CD8-positive, alpha-beta memory T cell (primary cell): ENCODE measurements around the gene HBA2. TPM values are rescaled to one million over a fixed set of nuclear protein-coding genes. Genes with fewer than 3 reads are reported as not detected.

Source experiments
- CTCF ChIA-PET: fragments of 350-600 bp; sonication (Branson Sonifier 250); formaldehyde crosslinking; loops from one replicate; lab custom pipeline; 2021; ENCODE audit warnings: antibody characterized with exemption; lab: Charles Lee
- POLR2A ChIA-PET: fragments of 350-600 bp; sonication (Branson Sonifier 250); formaldehyde crosslinking; loops from one replicate; lab custom pipeline; 2021; ENCODE audit warnings: antibody characterized with exemption; lab: Charles Lee
- DNase-seq, 5 donors: peaks; one replicate each; pipeline versions ENCODE4 v3.0.0 to v3.0.0-alpha.2; 2020 to 2022; ENCODE audit warnings: mixed read lengths in 1 of 5
- H3K27ac ChIP-seq: one replicate; pipeline ENCODE4 v1.7.0; 2013; ENCODE audit warnings: low read depth, mild to moderate bottlenecking, low read length, moderate library complexity
- H3K27me3 ChIP-seq: 2 replicates; pipeline ENCODE4 v1.7.0; 2013; ENCODE audit warnings: low read length, mild to moderate bottlenecking; ENCODE audit not compliant: insufficient read depth, poor library complexity, severe bottlenecking
- H3K36me3 ChIP-seq: 2 replicates; pipeline ENCODE4 v1.7.0; 2013; ENCODE audit warnings: mild to moderate bottlenecking, low read length, moderate library complexity; ENCODE audit not compliant: insufficient read depth
- H3K4me1 ChIP-seq: 2 replicates; pipeline ENCODE4 v1.7.0; 2013; ENCODE audit warnings: mild to moderate bottlenecking, low read length, moderate library complexity; ENCODE audit not compliant: insufficient read depth
- H3K4me3 ChIP-seq: 2 replicates; pipeline ENCODE4 v1.7.0; 2013; ENCODE audit warnings: mild to moderate bottlenecking, low read length
- H3K9me3 ChIP-seq: 2 replicates; pipeline ENCODE4 v1.7.0; 2013; ENCODE audit warnings: mild to moderate bottlenecking, low read length
- H3K27ac Mint-ChIP-seq, 8 donors: one replicate each; pipeline ENCODE4 v1.8.0; 2020 to 2021; ENCODE audit warnings: mixed read lengths in 8 of 8, mild to moderate bottlenecking in 6 of 8, inconsistent platforms in 3 of 8, moderate library complexity in 3 of 8
- H3K27me3 Mint-ChIP-seq, 2 donors: one replicate each; pipeline ENCODE4 v1.8.0; 2020 to 2021; ENCODE audit warnings: mixed read lengths in 2 of 2, mild to moderate bottlenecking in 1 of 2, moderate library complexity in 1 of 2
- H3K36me3 Mint-ChIP-seq, 3 donors: one replicate each; pipeline ENCODE4 v1.8.0; 2020 to 2021; ENCODE audit warnings: mixed read lengths in 3 of 3, inconsistent platforms in 1 of 3, mild to moderate bottlenecking in 1 of 3
- H3K4me1 Mint-ChIP-seq, 3 donors: one replicate each; pipeline ENCODE4 v1.8.0; 2020 to 2021; ENCODE audit warnings: mixed read lengths in 3 of 3, inconsistent platforms in 1 of 3, mild to moderate bottlenecking in 1 of 3
- H3K4me3 Mint-ChIP-seq, 7 donors: one replicate each; pipeline ENCODE4 v1.8.0; 2020 to 2021; ENCODE audit warnings: mixed read lengths in 7 of 7, mild to moderate bottlenecking in 6 of 7, moderate library complexity in 4 of 7, inconsistent platforms in 2 of 7
- H3K9me3 Mint-ChIP-seq, 5 donors: one replicate each; pipeline ENCODE4 v1.8.0; 2020 to 2022; ENCODE audit warnings: mixed read lengths in 5 of 5, mild to moderate bottlenecking in 3 of 5, moderate library complexity in 2 of 5, inconsistent platforms in 1 of 5
- polyA plus RNA-seq: library from polyadenylated mRNA; unstranded; fragments of 300-500 nt; fragmentation: Illumina TruSeq; gene quantifications from one replicate; pipeline ENCODE4 v1.2.3, GENCODE V29; 2021
- total RNA-seq, 2 experiments: library from RNA; stranded (reverse); gene quantifications; one replicate each; pipeline ENCODE4 v1.2.3, GENCODE V29; 2021

Gene HBA2
- total and polyA plus RNA-seq, 3 experiments from 2014 or later: 5.8 TPM; not detected in 2

DNA sequence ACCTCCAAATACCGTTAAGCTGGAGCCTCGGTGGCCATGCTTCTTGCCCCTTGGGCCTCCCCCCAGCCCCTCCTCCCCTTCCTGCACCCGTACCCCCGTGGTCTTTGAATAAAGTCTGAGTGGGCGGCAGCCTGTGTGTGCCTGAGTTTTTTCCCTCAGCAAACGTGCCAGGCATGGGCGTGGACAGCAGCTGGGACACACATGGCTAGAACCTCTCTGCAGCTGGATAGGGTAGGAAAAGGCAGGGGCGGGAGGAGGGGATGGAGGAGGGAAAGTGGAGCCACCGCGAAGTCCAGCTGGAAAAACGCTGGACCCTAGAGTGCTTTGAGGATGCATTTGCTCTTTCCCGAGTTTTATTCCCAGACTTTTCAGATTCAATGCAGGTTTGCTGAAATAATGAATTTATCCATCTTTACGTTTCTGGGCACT lies 4.7 kb downstream of the HBA2 start:
- DNase-seq: no peak
- Mint-ChIP-seq H3K36me3 (no peaks in the 10 kb centered on the region), H3K4me1 (peaks cover 0 to 36% (median 4%) of the 10 kb centered on the region in 3 donors), H3K4me3 (peak overlapping the region in 4 of 7 donors; percentile 17 to 58 (median 28)), H3K27ac (no peak overlapping the region), H3K27me3 (peaks cover 34 to 48% of the 10 kb centered on the region in 2 donors), H3K9me3 (no peaks in the 10 kb centered on the region)
- Histone ChIP-seq H3K36me3 (no peaks in the 10 kb centered on the region), H3K4me1 (peaks cover 9% of the 10 kb centered on the region), H3K4me3 (no peak overlapping the region), H3K27ac (peak overlapping the region; percentile 38), H3K9me3 (no peaks in the 10 kb centered on the region), H3K27me3 (peaks cover 36% of the 10 kb centered on the region)
- ChIA-PET CTCF (no interaction called here), POLR2A (interaction anchor here (0.6 kb wide), 1 partner anchor 74 kb away, joined by 6 read pairs; no protein-coding TSS in a partner anchor)

DNA sequence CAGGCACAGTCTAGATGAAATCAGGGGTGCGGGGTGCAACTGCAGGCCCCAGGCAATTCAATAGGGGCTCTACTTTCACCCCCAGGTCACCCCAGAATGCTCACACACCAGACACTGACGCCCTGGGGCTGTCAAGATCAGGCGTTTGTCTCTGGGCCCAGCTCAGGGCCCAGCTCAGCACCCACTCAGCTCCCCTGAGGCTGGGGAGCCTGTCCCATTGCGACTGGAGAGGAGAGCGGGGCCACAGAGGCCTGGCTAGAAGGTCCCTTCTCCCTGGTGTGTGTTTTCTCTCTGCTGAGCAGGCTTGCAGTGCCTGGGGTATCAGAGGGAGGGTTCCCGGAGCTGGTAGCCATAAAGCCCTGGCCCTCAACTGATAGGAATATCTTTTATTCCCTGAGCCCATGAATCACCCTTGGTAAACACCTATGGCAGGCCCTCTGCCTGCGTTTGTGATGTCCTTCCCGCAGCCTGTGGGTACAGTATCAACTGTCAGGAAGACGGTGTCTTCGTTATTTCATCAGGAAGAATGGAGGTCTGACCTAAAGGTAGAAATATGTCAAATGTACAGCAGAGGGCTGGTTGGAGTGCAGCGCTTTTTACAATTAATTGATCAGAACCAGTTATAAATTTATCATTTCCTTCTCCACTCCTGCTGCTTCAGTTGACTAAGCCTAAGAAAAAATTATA lies 5.4 kb downstream of the HBA2 start:
- H3K27ac Mint-ChIP-seq: no peak overlapping the region
- Histone ChIP-seq H3K9me3 (no peaks in the 10 kb centered on the region), H3K27me3 (peaks cover 36% of the 10 kb centered on the region), H3K4me1 (peaks cover 9% of the 10 kb centered on the region), H3K36me3 (no peaks in the 10 kb centered on the region), H3K27ac (peak overlapping the region; percentile 38), H3K4me3 (no peak overlapping the region)
- H3K27me3 Mint-ChIP-seq: peaks cover 36 to 48% of the 10 kb centered on the region in 2 donors
- CTCF ChIA-PET: no interaction called here
- DNase-seq: no peak
- no peaks in the 10 kb centered on the region for H3K9me3 Mint-ChIP-seq
- peaks cover 0 to 36% (median 4%) of the 10 kb centered on the region in 3 donors for H3K4me1 Mint-ChIP-seq
- peak overlapping the region in 5 of 7 donors; percentile 17 to 58 (median 33) for H3K4me3 Mint-ChIP-seq
- no peaks in the 10 kb centered on the region for H3K36me3 Mint-ChIP-seq
- POLR2A ChIA-PET: interaction anchor here (0.6 kb wide), 1 partner anchor 74 kb away, joined by 6 read pairs; no protein-coding TSS in a partner anchor

DNA sequence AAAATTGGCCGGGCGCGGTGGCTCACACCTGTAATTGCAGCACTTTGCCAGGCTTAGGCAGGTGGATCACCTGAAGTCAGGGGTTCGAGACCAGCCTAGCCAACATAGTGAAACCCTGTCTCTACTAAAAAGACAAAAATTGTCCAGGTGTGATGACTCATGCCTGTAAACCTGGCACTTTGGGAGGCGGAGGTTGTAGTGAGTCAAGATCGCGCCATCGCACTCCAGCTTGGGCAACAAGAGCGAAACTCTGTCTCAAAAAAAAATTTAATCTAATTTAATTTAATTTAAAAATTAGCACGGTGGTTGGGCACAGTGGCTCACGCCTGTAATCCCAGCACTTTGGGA lies 6.0 kb downstream of the HBA2 start:
- Histone ChIP-seq H3K4me3 (no peak overlapping the region), H3K36me3 (no peaks in the 10 kb centered on the region), H3K9me3 (no peaks in the 10 kb centered on the region), H3K4me1 (peaks cover 9% of the 10 kb centered on the region), H3K27me3 (peaks cover 36% of the 10 kb centered on the region), H3K27ac (no peak overlapping the region)
- no peak overlapping the region for H3K27ac Mint-ChIP-seq
- ChIA-PET POLR2A (no interaction called here), CTCF (no interaction called here)
- no peaks in the 10 kb centered on the region for H3K36me3 Mint-ChIP-seq
- H3K4me3 Mint-ChIP-seq: no peak overlapping the region
- peaks cover 32 to 44% of the 10 kb centered on the region in 2 donors for H3K27me3 Mint-ChIP-seq
- no peak for DNase-seq
- no peaks in the 10 kb centered on the region for H3K9me3 Mint-ChIP-seq
- peaks cover 0 to 32% (median 4%) of the 10 kb centered on the region in 3 donors for H3K4me1 Mint-ChIP-seq

DNA sequence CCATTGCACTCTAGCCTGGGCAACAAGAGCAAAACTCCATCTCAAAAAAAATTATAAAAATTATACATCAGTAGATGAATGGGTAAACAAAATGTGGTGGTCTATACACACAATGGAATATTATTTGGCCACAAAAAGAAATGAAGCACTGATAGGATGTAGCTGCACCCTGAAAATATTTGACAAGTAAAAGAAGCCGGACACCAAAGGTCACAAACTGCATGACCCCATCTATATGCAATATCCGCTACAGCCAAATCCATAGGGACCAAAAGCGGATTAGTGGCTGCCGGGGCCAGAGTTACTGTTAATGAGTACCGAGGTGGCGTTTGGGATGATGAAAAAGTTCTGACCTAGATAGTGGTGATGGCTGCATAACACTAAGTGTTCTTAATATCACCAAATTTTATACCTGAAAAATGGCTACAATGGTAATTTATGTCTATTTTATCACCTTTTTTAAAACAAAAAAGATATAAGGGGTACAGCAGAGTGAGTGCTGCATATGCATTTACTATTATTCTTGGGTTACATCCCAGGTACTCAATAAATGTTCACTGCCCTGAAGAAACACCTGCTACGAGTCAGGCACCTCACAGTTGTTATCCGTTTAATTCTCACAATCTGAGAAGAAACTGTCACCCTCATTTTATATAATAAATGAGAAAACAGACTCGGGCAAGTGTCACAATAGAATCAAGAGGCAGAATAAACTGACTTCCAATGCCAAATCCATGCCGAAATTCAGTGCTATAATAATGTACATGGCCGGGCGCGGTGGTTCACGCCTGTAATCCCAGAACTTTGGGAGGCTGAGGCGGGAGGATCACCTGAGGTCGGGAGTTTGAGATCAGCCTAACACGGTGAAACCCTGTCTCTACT lies 6.8 kb downstream of the HBA2 start:
- peak overlapping the region in 6 of 7 donors; percentile 45 to 87 (median 56) for H3K4me3 Mint-ChIP-seq
- H3K4me1 Mint-ChIP-seq: peaks cover 0 to 27% (median 4%) of the 10 kb centered on the region in 3 donors
- Histone ChIP-seq H3K4me1 (peaks cover 9% of the 10 kb centered on the region), H3K27me3 (peaks cover 35% of the 10 kb centered on the region), H3K9me3 (no peaks in the 10 kb centered on the region), H3K27ac (no peak overlapping the region), H3K36me3 (no peaks in the 10 kb centered on the region), H3K4me3 (no peak overlapping the region)
- H3K27me3 Mint-ChIP-seq: peaks cover 30 to 38% of the 10 kb centered on the region in 2 donors
- no peak overlapping the region for H3K27ac Mint-ChIP-seq
- no peaks in the 10 kb centered on the region for H3K9me3 Mint-ChIP-seq
- POLR2A ChIA-PET: interaction anchor here (0.5 kb wide), 1 partner anchor 41 kb away, joined by 3 read pairs; no protein-coding TSS in a partner anchor
- H3K36me3 Mint-ChIP-seq: no peaks in the 10 kb centered on the region
- CTCF ChIA-PET: interaction anchor here (3.0 kb wide), 1 partner anchor 62 kb away, joined by 14 read pairs; no protein-coding TSS in a partner anchor
- DNase-seq: no peak

DNA sequence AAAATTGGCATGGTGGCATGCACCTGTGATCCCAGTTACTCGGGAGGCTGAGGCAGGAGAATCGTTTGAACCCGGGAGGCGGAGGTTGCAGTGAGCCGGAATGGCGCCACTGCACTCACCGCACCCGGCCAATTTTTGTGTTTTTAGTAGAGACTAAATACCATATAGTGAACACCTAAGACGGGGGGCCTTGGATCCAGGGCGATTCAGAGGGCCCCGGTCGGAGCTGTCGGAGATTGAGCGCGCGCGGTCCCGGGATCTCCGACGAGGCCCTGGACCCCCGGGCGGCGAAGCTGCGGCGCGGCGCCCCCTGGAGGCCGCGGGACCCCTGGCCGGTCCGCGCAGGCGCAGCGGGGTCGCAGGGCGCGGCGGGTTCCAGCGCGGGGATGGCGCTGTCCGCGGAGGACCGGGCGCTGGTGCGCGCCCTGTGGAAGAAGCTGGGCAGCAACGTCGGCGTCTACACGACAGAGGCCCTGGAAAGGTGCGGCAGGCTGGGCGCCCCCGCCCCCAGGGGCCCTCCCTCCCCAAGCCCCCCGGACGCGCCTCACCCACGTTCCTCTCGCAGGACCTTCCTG lies 7.5 kb downstream of the HBA2 start, which contains the start of gene HBQ1:
TSS of gene HBQ1 (plus strand) at position 359 of the 575 bp plus-strand sequence. CDS start at position 387, 28 bp downstream.
- peak within 1 kb of the TSS; percentile 39 to 87 (median 56) for H3K4me3 Mint-ChIP-seq
- peak within 1 kb of the TSS; percentile 45 for H3K4me3 ChIP-seq

DNA sequence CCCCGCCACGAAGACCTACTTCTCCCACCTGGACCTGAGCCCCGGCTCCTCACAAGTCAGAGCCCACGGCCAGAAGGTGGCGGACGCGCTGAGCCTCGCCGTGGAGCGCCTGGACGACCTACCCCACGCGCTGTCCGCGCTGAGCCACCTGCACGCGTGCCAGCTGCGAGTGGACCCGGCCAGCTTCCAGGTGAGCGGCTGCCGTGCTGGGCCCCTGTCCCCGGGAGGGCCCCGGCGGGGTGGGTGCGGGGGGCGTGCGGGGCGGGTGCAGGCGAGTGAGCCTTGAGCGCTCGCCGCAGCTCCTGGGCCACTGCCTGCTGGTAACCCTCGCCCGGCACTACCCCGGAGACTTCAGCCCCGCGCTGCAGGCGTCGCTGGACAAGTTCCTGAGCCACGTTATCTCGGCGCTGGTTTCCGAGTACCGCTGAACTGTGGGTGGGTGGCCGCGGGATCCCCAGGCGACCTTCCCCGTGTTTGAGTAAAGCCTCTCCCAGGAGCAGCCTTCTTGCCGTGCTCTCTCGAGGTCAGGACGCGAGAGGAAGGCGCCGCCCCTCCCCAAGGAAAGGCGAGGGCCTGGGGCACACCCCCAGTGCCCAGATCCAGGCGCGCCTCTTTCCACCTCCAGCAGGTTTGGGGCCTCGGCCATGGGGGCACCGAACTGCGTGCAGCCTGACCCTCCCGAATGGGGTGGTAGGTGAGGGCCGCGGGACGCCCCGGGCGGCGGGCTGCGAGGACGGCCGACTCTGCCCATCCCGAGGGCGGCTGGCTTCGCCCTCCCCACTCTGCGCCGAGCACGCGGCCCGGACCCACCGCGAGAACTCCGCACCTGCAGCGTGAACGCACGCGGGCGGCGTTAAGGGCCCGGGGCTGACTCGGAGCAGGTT lies 8.2 kb downstream of the HBA2 start:
- ChIA-PET CTCF (interaction anchor here (0.7 to 3.5 kb wide), 15 partner anchors 9 to 118 kb away, joined by 3 to 21 read pairs (median 4); no protein-coding TSS in a partner anchor), POLR2A (interaction anchor here (0.5 to 0.6 kb wide), 2 partner anchors 40 to 74 kb away, joined by 3 to 4 read pairs; no protein-coding TSS in a partner anchor)
- no peak overlapping the region for H3K27ac ChIP-seq
- H3K27me3 Mint-ChIP-seq: peaks cover 18 to 25% of the 10 kb centered on the region in 2 donors
- peak overlapping the region in 2 of 7 donors; percentile 56 to 65 for H3K4me3 Mint-ChIP-seq
- H3K36me3 ChIP-seq: no peaks in the 10 kb centered on the region
- peak overlapping the region; percentile 45 for H3K4me3 ChIP-seq
- no peak overlapping the region for H3K27ac Mint-ChIP-seq
- H3K27me3 ChIP-seq: peaks cover 23% of the 10 kb centered on the region
- peaks cover 0 to 7% (median 0%) of the 10 kb centered on the region in 3 donors for H3K36me3 Mint-ChIP-seq
- H3K4me1 Mint-ChIP-seq: peaks cover 0 to 14% (median 2%) of the 10 kb centered on the region in 3 donors
- peaks cover 9% of the 10 kb centered on the region for H3K4me1 ChIP-seq
- H3K9me3 Mint-ChIP-seq: no peaks in the 10 kb centered on the region
- no peaks in the 10 kb centered on the region for H3K9me3 ChIP-seq
- peak; percentile 78 to 87 (median 80) for DNase-seq

More for the DNA sequence above, 7.5 kb downstream of the HBA2 start, which contains the start of gene HBQ1:
- Mint-ChIP-seq H3K27me3 (peaks cover 23 to 31% of the 10 kb centered on the region in 2 donors), H3K27ac (no peak within 1 kb of the TSS), H3K4me1 (peaks cover 0 to 19% (median 4%) of the 10 kb centered on the region in 3 donors), H3K36me3 (peaks cover 0 to 2% (median 0%) of the 10 kb centered on the region in 3 donors), H3K9me3 (no peaks in the 10 kb centered on the region)
- Histone ChIP-seq H3K4me1 (peaks cover 9% of the 10 kb centered on the region), H3K9me3 (no peaks in the 10 kb centered on the region), H3K27me3 (peaks cover 28% of the 10 kb centered on the region), H3K36me3 (no peaks in the 10 kb centered on the region), H3K27ac (no peak within 1 kb of the TSS)
- peak in 4 of 5 donors; percentile 27 to 51 (median 38) for DNase-seq
- CTCF ChIA-PET: interaction anchor here (0.7 to 3.5 kb wide), 5 partner anchors 10 to 115 kb away, joined by 3 to 21 read pairs (median 16); no protein-coding TSS in a partner anchor
- POLR2A ChIA-PET: interaction anchor here (0.5 to 0.6 kb wide), 2 partner anchors 39 to 73 kb away, joined by 3 to 4 read pairs; no protein-coding TSS in a partner anchor
